Measurements from ENCODE around the gene SLC38A5. TPM values are rescaled to one million over a fixed set of nuclear protein-coding genes. Genes with fewer than 3 reads are reported as not detected.
A peak's percentile ranks its signal among the peaks of the same experiment; 100 is the strongest.

Gene SLC38A5
- total and polyA plus RNA-seq, 9 of the 15 experiments (the other 6 are each of a cell fraction or from before 2014, with no cell fraction given), result 9.3 to 228 (median 142) TPM

DNA sequence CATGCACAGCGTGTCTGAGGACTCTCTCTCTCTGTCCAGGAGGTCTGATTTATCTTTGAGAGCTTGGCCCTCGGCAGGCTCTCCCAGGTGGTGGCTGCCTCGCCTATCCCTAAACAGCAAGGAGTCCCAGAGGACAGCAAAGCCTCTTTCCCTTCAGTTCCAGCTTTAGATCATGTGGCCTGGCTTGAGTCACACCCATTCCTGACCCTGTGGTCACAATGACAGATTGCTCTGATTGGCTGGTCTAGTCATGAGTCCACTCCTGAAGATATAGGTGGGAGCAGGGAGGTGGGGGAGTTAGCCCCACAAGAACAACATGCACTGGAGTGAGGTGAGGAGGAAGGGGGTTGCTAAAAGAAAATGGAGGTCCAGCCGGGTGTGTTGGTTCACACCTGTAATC lies 26.6 kb upstream of the SLC38A5 start (continued):
- TF ChIP-seq, protein P1, sequence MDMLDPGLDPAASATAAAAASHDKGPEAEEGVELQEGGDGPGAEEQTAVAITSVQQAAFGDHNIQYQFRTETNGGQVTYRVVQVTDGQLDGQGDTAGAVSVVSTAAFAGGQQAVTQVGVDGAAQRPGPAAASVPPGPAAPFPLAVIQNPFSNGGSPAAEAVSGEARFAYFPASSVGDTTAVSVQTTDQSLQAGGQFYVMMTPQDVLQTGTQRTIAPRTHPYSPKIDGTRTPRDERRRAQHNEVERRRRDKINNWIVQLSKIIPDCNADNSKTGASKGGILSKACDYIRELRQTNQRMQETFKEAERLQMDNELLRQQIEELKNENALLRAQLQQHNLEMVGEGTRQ (CRISPR knock-in tag; IDR thresholded peaks at IDR 0.05), result peak; percentile 57
- TF ChIP-seq, protein P2, sequence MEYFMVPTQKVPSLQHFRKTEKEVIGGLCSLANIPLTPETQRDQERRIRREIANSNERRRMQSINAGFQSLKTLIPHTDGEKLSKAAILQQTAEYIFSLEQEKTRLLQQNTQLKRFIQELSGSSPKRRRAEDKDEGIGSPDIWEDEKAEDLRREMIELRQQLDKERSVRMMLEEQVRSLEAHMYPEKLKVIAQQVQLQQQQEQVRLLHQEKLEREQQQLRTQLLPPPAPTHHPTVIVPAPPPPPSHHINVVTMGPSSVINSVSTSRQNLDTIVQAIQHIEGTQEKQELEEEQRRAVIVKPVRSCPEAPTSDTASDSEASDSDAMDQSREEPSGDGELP (CRISPR knock-in tag; IDR thresholded peaks at IDR 0.05; ENCODE audit: borderline replicate concordance), result no peak
- no peak for TF ChIP-seq CBX1 (IDR thresholded peaks at IDR 0.05; ENCODE audit: low read depth)
- TF ChIP-seq ZNF507 (tag; conservative IDR thresholded peaks at IDR 0.05), result no peak
- no peak for TF ChIP-seq CHCHD3 (CRISPR knock-in tag; IDR thresholded peaks at IDR 0.05)
- TF ChIP-seq SRSF7 (optimal IDR thresholded peaks at IDR 0.05; ENCODE audit: low read depth, low read length), result no peak
- peak; percentile 75 for TF ChIP-seq NFYB (IDR thresholded peaks at IDR 0.05; ENCODE audit: extremely low read depth, insufficient read length)
- TF ChIP-seq ZNF311 (CRISPR knock-in tag; IDR thresholded peaks at IDR 0.05), result no peak
- TF ChIP-seq ZNF766 (CRISPR knock-in tag; conservative IDR thresholded peaks at IDR 0.05), result no peak
- TF ChIP-seq, protein P3, sequence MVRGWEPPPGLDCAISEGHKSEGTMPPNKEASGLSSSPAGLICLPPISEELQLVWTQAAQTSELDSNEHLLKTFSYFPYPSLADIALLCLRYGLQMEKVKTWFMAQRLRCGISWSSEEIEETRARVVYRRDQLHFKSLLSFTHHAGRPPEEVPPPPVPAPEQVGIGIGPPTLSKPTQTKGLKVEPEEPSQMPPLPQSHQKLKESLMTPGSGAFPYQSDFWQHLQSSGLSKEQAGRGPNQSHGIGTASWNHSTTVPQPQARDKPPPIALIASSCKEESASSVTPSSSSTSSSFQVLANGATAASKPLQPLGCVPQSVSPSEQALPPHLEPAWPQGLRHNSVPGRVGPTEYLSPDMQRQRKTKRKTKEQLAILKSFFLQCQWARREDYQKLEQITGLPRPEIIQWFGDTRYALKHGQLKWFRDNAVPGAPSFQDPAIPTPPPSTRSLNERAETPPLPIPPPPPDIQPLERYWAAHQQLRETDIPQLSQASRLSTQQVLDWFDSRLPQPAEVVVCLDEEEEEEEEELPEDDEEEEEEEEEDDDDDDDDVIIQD (CRISPR knock-in tag; IDR thresholded peaks at IDR 0.05), result no peak
- TF ChIP-seq SIN3A (IDR thresholded peaks at IDR 0.05; ENCODE audit: borderline replicate concordance in 2 of 2, control insufficient read depth in 1 of 2, low read depth in 2 of 2, low read length in 2 of 2), result no peak
- TF ChIP-seq SNRNP70 (optimal IDR thresholded peaks at IDR 0.05; ENCODE audit: low read depth, low read length), result no peak
- TF ChIP-seq, protein P4, sequence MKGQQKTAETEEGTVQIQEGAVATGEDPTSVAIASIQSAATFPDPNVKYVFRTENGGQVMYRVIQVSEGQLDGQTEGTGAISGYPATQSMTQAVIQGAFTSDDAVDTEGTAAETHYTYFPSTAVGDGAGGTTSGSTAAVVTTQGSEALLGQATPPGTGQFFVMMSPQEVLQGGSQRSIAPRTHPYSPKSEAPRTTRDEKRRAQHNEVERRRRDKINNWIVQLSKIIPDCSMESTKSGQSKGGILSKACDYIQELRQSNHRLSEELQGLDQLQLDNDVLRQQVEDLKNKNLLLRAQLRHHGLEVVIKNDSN (CRISPR knock-in tag; IDR thresholded peaks at IDR 0.05), result peak; percentile 63
- TF ChIP-seq RBBP5 (IDR thresholded peaks at IDR 0.05; ENCODE audit: borderline replicate concordance, insufficient read depth, low read length, poor library complexity, severe bottlenecking), result no peak
- no peak for TF ChIP-seq ZNF79 (CRISPR knock-in tag; IDR thresholded peaks at IDR 0.05; ENCODE audit: low read depth)
- no peak for TF ChIP-seq ESRRA (IDR thresholded peaks at IDR 0.05; ENCODE audit: borderline replicate concordance, low read depth)

All from K562 (cell line).